Upper lobe of left lung (tissue), 6 donors: ENCODE measurements around the gene RDH12. TPM values are rescaled to one million over a fixed set of nuclear protein-coding genes. Genes with fewer than 3 reads are reported as not detected.

Source experiments
- ATAC-seq, 2 donors: fragments of 200-7000 bp; cut with Tn5 transposase; one replicate each; pipeline ENCODE4 v1.9.1; 2022; ENCODE audit warnings: mild to moderate bottlenecking in 2 of 2, moderate library complexity in 2 of 2; ENCODE audit not compliant: low FRiP score in 2 of 2
- DNase-seq, 2 donors: peaks; one replicate each; pipeline ENCODE4 v3.0.0-alpha.2; 2019 to 2020
- H3K27ac ChIP-seq, 4 donors: fragments of 200-600 bp; sonication (generic); one replicate each; pipeline ENCODE4 v1.5.1; 2016 to 2019
- H3K27me3 ChIP-seq, 4 donors: fragments of 200-600 bp; sonication (generic); one replicate each; pipeline ENCODE4 v1.5.1; 2017 to 2019
- H3K36me3 ChIP-seq, 4 donors: fragments of 200-600 bp; sonication (generic); one replicate each; pipeline ENCODE4 v1.5.1; 2016 to 2019
- H3K4me1 ChIP-seq, 4 donors: fragments of 200-600 bp; sonication (generic); one replicate each; pipeline ENCODE4 v1.5.1; 2018 to 2019
- H3K4me3 ChIP-seq, 4 donors: fragments of 200-600 bp; sonication (generic); one replicate each; pipeline ENCODE4 v1.5.1; 2017 to 2019; ENCODE audit warnings: mild to moderate bottlenecking in 2 of 4, moderate library complexity in 1 of 4
- H3K9me3 ChIP-seq, 4 donors: fragments of 200-600 bp; sonication (generic); one replicate each; pipeline ENCODE4 v1.5.1; 2018 to 2019
- CTCF ChIP-seq, 6 experiments: fragments of 450-650 bp in 4 of 6; fragments of 200-600 bp in 2 of 6; sonication (generic) in 2 of 6; IDR thresholded peaks; one replicate each; pipeline ENCODE4 v1.5.1; 2016 to 2019; ENCODE audit warnings: antibody characterized with exemption in 6 of 6
- EP300 ChIP-seq, 4 donors: sonication (generic); formaldehyde crosslinking; IDR thresholded peaks; one replicate each; pipeline ENCODE4 v1.5.1; 2017; ENCODE audit warnings: antibody characterized with exemption in 4 of 4, control low read depth in 2 of 4
- POLR2A ChIP-seq, 4 donors: fragments of 450-650 bp; IDR thresholded peaks; one replicate each; pipeline ENCODE4 v1.5.1; 2016 to 2017; ENCODE audit warnings: antibody characterized with exemption in 4 of 4, mild to moderate bottlenecking in 2 of 4
- POLR2AphosphoS5 ChIP-seq, 2 donors: sonication (generic); formaldehyde crosslinking; IDR thresholded peaks; one replicate each; pipeline ENCODE4 v1.5.1; 2017; ENCODE audit warnings: antibody characterized with exemption in 2 of 2
- WGBS, 2 donors: methylation state at CpG; one replicate each; pipeline ENCODE4 v1.1.5; 2017 to 2018; 5-methylcytosine and 5-hydroxymethylcytosine counted together
- total RNA-seq, 6 donors: library from RNA; depleted of rRNA in 4 of 6; stranded (reverse); fragments of >200 nt in 4 of 6; gene quantifications; one replicate each; pipeline versions ENCODE4 v1.1.0 to v1.2.1, GENCODE V29; 2016 to 2021
- donor health status: DM: no; HTN: no; CAD: no; lungs with moderate emphysema.
- donor health status: DM: no; HTN: yes; CAD: no; lungs with severe emphysema.

The RDH12 gene
- total RNA-seq, 6 donors from 2014 or later = 0.17 to 0.40 (median 0.39) TPM; not detected in 3

- TF ChIP-seq POLR2A (IDR thresholded peaks at IDR 0.05) = no peak
- Histone ChIP-seq H3K36me3 (no peaks in the 10 kb centered on the region), H3K27me3 (no peaks in the 10 kb centered on the region), H3K4me3 (no peak overlapping the region), H3K27ac (no peak overlapping the region), H3K4me1 (peaks cover 0 to 3% (median 1%) of the 10 kb centered on the region in 4 donors), H3K9me3 (no peaks in the 10 kb centered on the region)
- 70 to 73% methylated on average over 5 of the region's 5 CpGs for WGBS, 2 donors
- DNase-seq = no peak
- no peak for ATAC-seq
Observed at GRCh38 chr14:67721875-67722274, 20.2 kb downstream of the RDH12 start.

GRCh38 chr14:67722293-67722692, 20.6 kb downstream of the RDH12 start:
- peaks cover 0 to 3% (median 1%) of the 10 kb centered on the region in 4 donors for H3K4me1 ChIP-seq
- DNase-seq (no peak), ATAC-seq (peak in 1 of 2 donors; percentile 64)
- no peaks in the 10 kb centered on the region for H3K27me3 ChIP-seq
- H3K4me3 ChIP-seq = no peak overlapping the region
- 10 to 28% methylated on average over 3 of the region's 3 CpGs for WGBS, 2 donors
- H3K36me3 ChIP-seq = no peaks in the 10 kb centered on the region
- TF ChIP-seq POLR2AphosphoS5 (IDR thresholded peaks at IDR 0.05) (no peak), EP300 (IDR thresholded peaks at IDR 0.05) (no peak), CTCF (IDR thresholded peaks at IDR 0.05) (no peak), POLR2A (IDR thresholded peaks at IDR 0.05) (no peak)
- H3K27ac ChIP-seq = no peak overlapping the region
- no peaks in the 10 kb centered on the region for H3K9me3 ChIP-seq

GRCh38 chr14:67725171-67725570, 23.5 kb downstream of the RDH12 start:
- no peaks in the 10 kb centered on the region for H3K36me3 ChIP-seq
- TF ChIP-seq CTCF (IDR thresholded peaks at IDR 0.05) (no peak), EP300 (IDR thresholded peaks at IDR 0.05) (no peak), POLR2A (IDR thresholded peaks at IDR 0.05) (no peak), POLR2AphosphoS5 (IDR thresholded peaks at IDR 0.05) (no peak)
- H3K27ac ChIP-seq = no peak overlapping the region
- H3K9me3 ChIP-seq = no peaks in the 10 kb centered on the region
- H3K4me3 ChIP-seq = no peak overlapping the region
- WGBS, 2 donors = 87 to 89% methylated on average over 5 of the region's 5 CpGs
- H3K4me1 ChIP-seq = peaks cover 0 to 3% (median 1%) of the 10 kb centered on the region in 4 donors
- ATAC-seq (no peak), DNase-seq (no peak)
- no peaks in the 10 kb centered on the region for H3K27me3 ChIP-seq

- no peaks in the 10 kb centered on the region for H3K9me3 ChIP-seq
Observed at GRCh38 chr14:67727361-67727760, 25.7 kb downstream of the RDH12 start.

GRCh38 chr14:67728258-67728657, 26.6 kb downstream of the RDH12 start:
- H3K4me3 ChIP-seq = no peak overlapping the region
- H3K9me3 ChIP-seq = no peaks in the 10 kb centered on the region
- no peaks in the 10 kb centered on the region for H3K36me3 ChIP-seq
- H3K27ac ChIP-seq = no peak overlapping the region
- DNase-seq = no peak
- no peak for ATAC-seq
- TF ChIP-seq EP300 (IDR thresholded peaks at IDR 0.05) (no peak), CTCF (IDR thresholded peaks at IDR 0.05) (no peak), POLR2AphosphoS5 (IDR thresholded peaks at IDR 0.05) (no peak), POLR2A (IDR thresholded peaks at IDR 0.05) (no peak)
- no peaks in the 10 kb centered on the region for H3K4me1 ChIP-seq
- H3K27me3 ChIP-seq = no peaks in the 10 kb centered on the region

More at GRCh38 chr14:67727361-67727760, 25.7 kb downstream of the RDH12 start:
- Histone ChIP-seq H3K36me3 (no peaks in the 10 kb centered on the region), H3K27ac (no peak overlapping the region), H3K4me3 (no peak overlapping the region), H3K4me1 (peaks cover 0 to 3% (median under 1%) of the 10 kb centered on the region in 4 donors), H3K27me3 (no peaks in the 10 kb centered on the region)
- TF ChIP-seq CTCF (IDR thresholded peaks at IDR 0.05) (no peak), POLR2A (IDR thresholded peaks at IDR 0.05) (no peak), POLR2AphosphoS5 (IDR thresholded peaks at IDR 0.05) (no peak), EP300 (IDR thresholded peaks at IDR 0.05) (no peak)
- DNase-seq (no peak), ATAC-seq (no peak)
- WGBS, 2 donors = 93 to 94% methylated on average over 7 of the region's 7 CpGs
